Stimulated activated naive CD8-positive, alpha-beta T cell treated with anti-CD3 and anti-CD28 coated beads, Interleukin-15, Interleukin-2, amounts not matched to agents 100 ng/mL and 50 ng/mL, for 24 hours (primary cell): ENCODE results near the gene MALSU1.

Experiments used
- H3K27ac Mint-ChIP-seq: one replicate; pipeline ENCODE4 v1.8.0; 2021; ENCODE audit warnings: mild to moderate bottlenecking, mixed read lengths
- H3K27me3 Mint-ChIP-seq: one replicate; pipeline ENCODE4 v1.8.0; 2021; ENCODE audit warnings: mixed read lengths
- H3K36me3 Mint-ChIP-seq: one replicate; pipeline ENCODE4 v1.8.0; 2021; ENCODE audit warnings: low read depth, mixed read lengths
- H3K4me1 Mint-ChIP-seq: one replicate; pipeline ENCODE4 v1.8.0; 2021; ENCODE audit warnings: low read depth, mixed read lengths
- H3K4me3 Mint-ChIP-seq: one replicate; pipeline ENCODE4 v1.8.0; 2021; ENCODE audit warnings: mild to moderate bottlenecking, mixed read lengths
- H3K9me3 Mint-ChIP-seq: one replicate; pipeline ENCODE4 v1.8.0; 2021; ENCODE audit warnings: mixed read lengths

MALSU1 gene

DNA sequence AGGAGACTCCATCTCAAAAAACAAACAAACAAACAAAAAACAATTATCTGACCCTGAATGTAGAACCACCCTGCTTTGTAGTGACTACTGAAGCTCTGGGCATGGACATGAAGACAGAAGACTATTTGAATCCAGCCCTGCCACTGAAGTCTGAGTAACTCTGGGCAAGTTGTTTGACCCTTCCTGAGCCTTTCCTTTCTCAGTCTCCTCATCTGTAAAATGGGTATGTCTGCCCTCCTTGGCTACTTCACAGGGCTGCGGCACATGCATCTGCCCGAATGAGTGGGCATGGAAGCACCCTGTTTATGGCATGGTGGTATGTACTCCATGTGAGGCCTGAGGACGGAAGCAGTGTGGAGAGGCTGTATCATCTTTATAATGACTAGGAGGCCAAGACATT lies 22.2 kb upstream of the MALSU1 start:
- Mint-ChIP-seq H3K36me3 (no peaks in the 10 kb centered on the region), H3K4me1 (peaks cover 10% of the 10 kb centered on the region), H3K9me3 (no peaks in the 10 kb centered on the region), H3K4me3 (no peak overlapping the region), H3K27me3 (peaks cover 5% of the 10 kb centered on the region), H3K27ac (no peak overlapping the region)

DNA sequence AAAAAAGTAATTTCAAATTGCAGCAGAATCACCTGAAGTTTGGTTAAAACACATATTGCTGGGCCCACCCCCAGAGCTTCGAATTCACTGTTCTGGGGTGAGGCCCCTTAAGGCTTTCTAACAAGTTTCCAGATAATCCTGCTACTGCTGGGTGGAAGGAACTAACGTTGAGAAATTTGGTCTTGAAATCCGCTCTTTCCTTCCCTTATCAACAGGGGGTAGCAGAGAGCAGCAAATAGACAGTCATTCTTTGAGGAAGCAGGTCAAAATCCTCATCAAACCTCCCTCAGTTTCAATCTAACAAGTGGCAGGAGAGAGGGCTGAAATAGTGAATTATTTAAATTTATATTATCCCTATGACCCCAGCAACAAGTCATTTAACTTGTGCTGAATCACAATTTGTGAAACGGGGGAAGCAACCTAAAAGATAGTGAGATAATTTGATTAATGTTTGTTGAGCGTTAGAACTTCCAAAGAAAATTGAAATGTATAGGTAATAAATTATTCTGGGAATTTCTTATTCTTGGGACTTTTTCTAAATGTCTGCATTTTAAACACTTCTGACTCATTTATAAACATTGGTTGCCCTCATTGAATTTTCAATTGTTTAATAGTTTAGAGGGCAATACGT lies 21.7 kb upstream of the MALSU1 start:
- peaks cover 10% of the 10 kb centered on the region for H3K4me1 Mint-ChIP-seq
- no peaks in the 10 kb centered on the region for H3K36me3 Mint-ChIP-seq
- no peak overlapping the region for H3K4me3 Mint-ChIP-seq
- H3K27me3 Mint-ChIP-seq = peaks cover under 1% of the 10 kb centered on the region
- H3K9me3 Mint-ChIP-seq = no peaks in the 10 kb centered on the region
- no peak overlapping the region for H3K27ac Mint-ChIP-seq

DNA sequence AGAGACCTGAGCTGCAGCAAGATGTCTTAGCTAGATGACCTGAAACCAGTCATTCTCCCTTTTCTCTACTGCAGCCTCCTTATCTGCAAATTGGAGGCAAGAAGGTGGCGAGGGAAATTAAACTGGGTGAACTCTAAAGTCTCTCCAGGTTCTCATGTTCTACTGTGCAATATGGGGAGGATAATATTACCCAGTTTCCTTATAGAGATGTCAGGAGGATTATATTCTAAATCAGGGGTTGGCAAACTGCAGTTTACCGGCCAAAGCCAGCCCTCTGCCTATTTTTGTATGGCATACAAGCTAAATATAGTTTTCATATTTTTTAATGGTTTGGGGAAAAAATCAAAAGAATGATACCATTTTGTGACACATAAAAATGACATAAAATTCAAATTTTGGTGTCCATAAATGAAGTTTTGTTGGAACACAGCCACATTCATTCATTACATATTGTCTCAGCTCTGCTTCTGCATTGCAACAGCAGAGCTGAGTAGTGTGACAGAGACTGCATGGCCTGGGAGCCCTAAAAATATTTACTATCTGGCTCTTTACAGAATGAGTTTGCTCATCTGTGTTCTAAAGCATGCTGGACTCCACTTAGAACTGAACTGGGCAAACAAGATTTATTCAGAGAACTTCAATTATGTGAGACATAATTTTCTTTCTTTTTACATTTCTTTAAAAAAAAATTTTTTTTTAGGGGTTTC lies 19.2 kb upstream of the MALSU1 start:
- Mint-ChIP-seq H3K4me1 (no peaks in the 10 kb centered on the region), H3K27me3 (no peaks in the 10 kb centered on the region), H3K27ac (no peak overlapping the region), H3K9me3 (no peaks in the 10 kb centered on the region), H3K4me3 (no peak overlapping the region), H3K36me3 (no peaks in the 10 kb centered on the region)

DNA sequence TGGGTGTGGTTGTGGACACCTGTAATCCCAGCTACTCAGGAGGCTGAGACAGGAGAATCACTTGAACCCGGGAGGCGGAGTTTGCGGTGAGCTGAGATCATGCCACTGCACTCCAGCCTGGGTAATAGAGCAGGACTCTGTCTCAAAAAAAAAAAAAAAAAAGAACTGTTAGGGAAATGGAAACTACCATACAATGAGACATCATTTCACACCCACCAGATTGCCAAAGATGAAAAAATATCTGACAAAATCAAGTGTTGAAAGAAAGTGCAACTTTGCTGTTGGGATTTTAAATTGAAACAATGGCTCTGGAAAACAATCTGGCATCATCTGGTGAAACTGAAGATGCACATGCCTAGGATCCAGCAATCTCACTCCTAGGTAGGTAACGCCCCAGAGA lies 16.1 kb upstream of the MALSU1 start:
- Mint-ChIP-seq H3K27ac (peak overlapping the region; percentile 45), H3K4me1 (peaks cover 7% of the 10 kb centered on the region), H3K9me3 (no peaks in the 10 kb centered on the region), H3K4me3 (no peak overlapping the region), H3K27me3 (no peaks in the 10 kb centered on the region), H3K36me3 (no peaks in the 10 kb centered on the region)

DNA sequence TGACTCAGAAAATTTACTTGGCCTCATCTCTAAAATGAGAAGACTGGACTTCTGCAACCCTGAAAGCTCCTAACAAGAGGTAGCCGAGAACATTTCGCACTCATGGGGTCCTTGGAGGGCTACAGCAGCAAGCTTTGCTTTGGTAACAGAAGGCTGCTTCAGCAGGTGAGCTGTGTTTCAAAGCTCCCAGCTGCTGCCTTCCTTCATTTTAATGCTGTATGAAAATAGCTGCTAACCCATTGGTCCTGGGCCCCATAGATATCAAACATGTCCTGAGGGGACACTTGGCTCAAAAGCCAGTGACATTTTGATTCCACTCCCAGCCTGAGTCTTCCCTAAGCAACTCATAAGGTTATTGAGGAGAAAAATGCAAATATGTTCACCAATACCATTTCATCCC lies 14.3 kb upstream of the MALSU1 start:
- Mint-ChIP-seq H3K27ac (no peak overlapping the region), H3K4me1 (peaks cover 10% of the 10 kb centered on the region), H3K9me3 (no peaks in the 10 kb centered on the region), H3K4me3 (no peak overlapping the region), H3K27me3 (no peaks in the 10 kb centered on the region), H3K36me3 (no peaks in the 10 kb centered on the region)

DNA sequence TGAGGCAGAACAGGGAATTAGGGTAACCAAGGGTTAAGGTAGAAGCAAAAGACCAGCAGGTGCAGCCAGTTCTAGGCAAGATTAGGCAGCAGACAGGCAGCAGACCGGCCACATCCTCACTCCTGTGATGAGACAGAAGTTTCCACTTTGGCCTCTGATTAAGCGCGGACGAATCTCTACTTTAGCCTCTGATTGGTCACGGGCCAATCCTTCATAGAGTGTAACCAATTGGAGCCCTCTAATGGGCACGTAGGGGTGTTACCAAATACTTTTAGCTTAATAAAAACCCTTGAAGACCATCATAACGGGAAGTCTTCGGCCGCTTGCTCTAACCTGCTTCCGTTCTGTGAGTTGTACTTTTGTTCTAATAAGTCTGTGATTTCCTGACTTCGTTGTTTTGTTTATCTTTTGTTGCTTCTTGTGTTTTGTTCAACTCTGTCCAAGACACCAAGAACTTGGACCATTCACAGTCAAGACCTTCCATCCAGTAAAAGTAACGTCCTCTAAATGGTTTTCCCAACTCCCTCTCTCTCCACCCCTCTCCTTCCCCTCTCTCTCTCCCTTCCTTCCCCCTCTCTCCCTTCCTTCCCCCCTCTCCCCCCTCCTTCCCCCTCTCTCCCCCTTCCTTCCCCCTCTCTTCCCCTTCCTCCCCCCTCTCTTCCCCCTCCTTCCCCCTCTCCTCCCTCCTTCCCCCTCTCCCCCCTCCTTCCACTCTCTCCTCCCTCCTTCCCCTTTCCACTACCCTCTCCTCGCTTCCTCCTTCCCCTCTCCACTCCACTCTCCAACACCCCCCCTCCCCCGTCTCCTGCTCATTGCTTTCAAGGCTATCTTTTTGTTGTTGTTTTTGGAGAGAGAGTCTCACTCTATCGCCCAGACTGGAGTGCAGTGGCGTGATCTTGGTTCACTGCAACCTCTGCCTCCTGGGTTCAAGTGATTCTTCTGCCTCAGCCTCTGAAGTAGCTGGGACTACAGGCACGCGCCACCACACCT lies 13.2 kb upstream of the MALSU1 start:
- no peaks in the 10 kb centered on the region for H3K27me3 Mint-ChIP-seq
- H3K4me3 Mint-ChIP-seq = no peak overlapping the region
- H3K36me3 Mint-ChIP-seq = no peaks in the 10 kb centered on the region
- no peak overlapping the region for H3K27ac Mint-ChIP-seq
- no peaks in the 10 kb centered on the region for H3K9me3 Mint-ChIP-seq
- H3K4me1 Mint-ChIP-seq = peaks cover 10% of the 10 kb centered on the region

DNA sequence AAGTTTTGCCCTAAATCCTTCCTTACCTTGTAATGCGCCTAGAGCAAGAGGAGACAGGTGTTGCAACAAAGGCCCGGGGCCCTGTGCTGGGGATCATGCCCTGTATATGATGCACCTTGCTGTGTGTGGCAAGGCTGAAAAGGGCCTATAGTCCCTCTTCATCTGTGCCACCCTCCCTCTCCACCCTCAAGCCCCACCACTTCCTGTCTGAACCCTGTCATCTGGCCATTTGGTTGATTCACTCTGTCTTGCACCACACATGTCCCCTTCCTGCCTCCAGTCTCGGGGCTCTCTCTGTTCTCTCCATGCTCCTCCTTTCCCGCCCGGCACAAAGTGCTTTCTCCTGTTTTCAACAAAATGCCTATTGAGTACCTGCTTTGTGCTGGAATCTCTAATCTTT lies 11.5 kb upstream of the MALSU1 start:
- no peaks in the 10 kb centered on the region for H3K27me3 Mint-ChIP-seq
- no peak overlapping the region for H3K27ac Mint-ChIP-seq
- peaks cover 10% of the 10 kb centered on the region for H3K4me1 Mint-ChIP-seq
- H3K4me3 Mint-ChIP-seq = no peak overlapping the region
- H3K9me3 Mint-ChIP-seq = no peaks in the 10 kb centered on the region
- H3K36me3 Mint-ChIP-seq = no peaks in the 10 kb centered on the region

DNA sequence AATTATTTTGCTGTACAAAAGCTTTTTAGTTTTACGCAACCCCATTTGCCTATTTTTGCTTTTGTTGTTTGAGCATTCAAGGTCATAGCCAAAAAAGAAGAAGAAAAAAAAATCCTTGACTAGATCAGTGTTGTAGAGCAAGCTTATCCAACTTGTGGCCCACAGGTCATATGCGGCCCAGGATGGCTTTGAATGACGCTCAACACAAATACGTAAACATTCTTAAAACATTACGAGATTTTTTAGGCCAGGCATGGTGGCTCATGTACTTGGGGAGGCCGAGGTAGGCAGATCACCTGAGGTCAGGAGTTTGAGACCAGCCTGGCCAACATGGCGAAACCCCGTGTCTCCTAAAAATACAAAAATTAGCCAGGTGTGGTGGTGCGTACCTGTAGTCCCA lies 8.1 kb upstream of the MALSU1 start:
- no peak overlapping the region for H3K4me3 Mint-ChIP-seq
- peaks cover 7% of the 10 kb centered on the region for H3K27me3 Mint-ChIP-seq
- H3K36me3 Mint-ChIP-seq = no peaks in the 10 kb centered on the region
- no peaks in the 10 kb centered on the region for H3K9me3 Mint-ChIP-seq
- H3K27ac Mint-ChIP-seq = no peak overlapping the region
- peaks cover 10% of the 10 kb centered on the region for H3K4me1 Mint-ChIP-seq

DNA sequence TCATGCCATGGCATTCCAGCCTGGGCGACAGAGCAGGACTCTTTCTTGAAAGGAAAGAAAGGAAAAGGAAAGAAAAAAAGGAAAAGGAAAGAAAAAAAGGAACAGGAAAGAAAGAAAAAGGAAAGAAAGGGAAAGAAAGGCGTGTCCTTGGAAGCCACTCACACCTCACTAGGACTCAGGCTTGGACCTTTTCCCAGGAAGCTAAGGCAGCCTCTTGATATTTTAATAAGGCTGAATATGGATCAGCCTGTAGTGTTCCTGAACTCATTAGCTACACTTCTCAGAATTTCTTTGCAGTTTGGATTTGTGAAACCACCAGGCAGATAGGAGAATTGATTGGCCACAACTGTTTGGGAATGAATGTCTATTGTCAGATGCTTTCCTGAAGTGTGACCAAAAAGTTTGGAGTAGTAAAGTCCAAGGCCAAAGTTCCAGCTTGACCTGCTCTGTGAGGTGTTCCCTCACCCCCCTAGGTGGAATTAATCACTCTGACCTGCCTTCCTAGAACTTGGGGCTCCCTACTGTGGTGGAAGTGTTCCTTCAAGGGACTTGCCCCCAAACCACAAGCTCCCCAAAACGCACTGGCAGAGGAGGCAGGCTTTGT lies 7.1 kb upstream of the MALSU1 start:
- peaks cover 7% of the 10 kb centered on the region for H3K27me3 Mint-ChIP-seq
- H3K9me3 Mint-ChIP-seq = no peaks in the 10 kb centered on the region
- no peaks in the 10 kb centered on the region for H3K36me3 Mint-ChIP-seq
- H3K27ac Mint-ChIP-seq = no peak overlapping the region
- no peak overlapping the region for H3K4me3 Mint-ChIP-seq
- H3K4me1 Mint-ChIP-seq = peaks cover 10% of the 10 kb centered on the region

DNA sequence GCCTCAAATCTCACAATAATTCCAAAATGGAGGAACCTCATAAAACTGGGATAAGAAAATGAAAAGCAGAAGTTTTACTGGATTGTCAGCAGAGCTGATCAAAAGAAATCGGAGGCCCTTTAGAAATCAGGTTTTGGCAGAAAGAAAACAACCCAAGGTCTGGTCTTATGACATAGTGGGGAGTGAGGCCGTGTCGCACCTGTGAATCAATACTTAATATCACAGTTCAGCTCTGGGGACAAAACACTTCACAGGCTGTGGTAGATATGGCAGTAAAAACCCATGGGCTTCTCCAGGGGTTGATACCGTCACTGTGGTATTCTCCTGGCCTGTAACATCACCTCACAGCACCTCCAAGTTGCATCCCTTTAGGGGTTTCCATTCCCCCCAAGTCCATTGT lies 6.5 kb upstream of the MALSU1 start:
- Mint-ChIP-seq H3K36me3 (no peaks in the 10 kb centered on the region), H3K9me3 (no peaks in the 10 kb centered on the region), H3K27ac (no peak overlapping the region), H3K27me3 (peaks cover 7% of the 10 kb centered on the region), H3K4me3 (no peak overlapping the region), H3K4me1 (peaks cover 8% of the 10 kb centered on the region)

DNA sequence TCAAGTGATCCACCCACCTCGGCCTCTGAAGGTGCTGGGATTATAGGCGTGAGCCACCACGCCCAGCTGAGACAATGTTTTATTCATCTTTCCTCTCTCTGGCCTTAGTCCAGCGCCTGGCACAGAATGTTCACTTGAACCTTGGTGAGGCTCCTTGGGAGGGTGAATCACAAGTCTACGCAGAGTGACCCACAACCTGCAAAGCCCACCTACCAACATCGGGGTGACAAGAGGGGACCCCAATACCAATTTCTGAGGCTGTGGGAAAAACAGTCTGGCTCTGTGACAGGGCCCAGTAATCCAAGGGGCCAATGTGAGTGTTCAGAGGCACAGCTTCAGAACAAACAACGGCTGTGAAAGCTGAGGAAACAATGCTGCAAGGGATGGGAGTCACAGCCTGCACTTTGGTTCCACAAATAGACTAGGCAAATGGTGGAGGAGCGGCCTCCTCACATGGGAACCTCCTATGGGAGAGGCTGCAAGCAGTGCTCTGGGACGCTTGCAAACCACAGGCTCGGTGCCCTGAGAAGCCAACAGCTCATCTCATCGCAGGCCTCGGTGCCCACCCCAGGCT lies 5.6 kb upstream of the MALSU1 start:
- Mint-ChIP-seq H3K27me3 (peaks cover 7% of the 10 kb centered on the region), H3K9me3 (no peaks in the 10 kb centered on the region), H3K36me3 (peaks cover 4% of the 10 kb centered on the region), H3K4me1 (peaks cover 5% of the 10 kb centered on the region), H3K27ac (no peak overlapping the region), H3K4me3 (no peak overlapping the region)

DNA sequence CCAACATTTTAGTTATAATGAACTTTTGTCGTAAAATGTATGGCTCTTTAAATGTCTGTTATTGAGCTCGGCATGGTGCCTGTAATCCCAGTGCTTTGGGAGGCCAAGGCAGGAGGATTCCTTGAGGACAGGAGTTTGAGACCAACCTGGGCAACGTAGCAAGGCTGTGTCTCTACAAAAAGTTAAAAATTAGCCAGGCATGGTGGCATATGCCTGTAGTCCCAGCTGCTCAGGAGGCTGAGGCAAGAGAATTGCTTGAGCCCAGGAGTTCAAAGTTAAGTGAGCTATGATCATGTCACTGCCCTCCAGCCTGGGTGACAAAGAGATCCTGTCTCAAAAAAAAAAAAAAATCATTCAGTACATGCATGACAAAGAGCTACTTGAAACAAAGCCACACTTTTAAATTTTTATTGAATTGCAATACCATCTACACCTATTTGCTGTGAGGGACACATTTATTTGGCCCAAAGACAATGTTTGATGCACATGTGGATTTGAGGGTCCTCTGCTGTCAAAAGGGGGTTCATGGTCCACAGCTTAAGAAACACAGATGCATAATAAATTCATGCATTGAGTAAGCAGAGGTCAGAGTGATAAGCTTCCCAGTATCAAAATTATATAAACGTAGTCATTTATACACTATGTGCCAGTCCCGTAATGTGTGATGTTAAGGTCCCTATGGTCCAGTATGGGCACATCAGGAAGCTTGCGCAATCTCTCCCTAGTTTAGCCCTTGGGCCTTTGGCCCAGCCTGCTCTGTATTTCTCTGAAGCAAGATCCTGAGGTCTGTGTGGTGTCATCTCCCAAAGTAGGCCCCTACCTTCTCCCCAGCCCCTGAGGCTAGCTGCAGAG lies 4.4 kb upstream of the MALSU1 start:
- H3K4me1 Mint-ChIP-seq = peaks cover 11% of the 10 kb centered on the region

DNA sequence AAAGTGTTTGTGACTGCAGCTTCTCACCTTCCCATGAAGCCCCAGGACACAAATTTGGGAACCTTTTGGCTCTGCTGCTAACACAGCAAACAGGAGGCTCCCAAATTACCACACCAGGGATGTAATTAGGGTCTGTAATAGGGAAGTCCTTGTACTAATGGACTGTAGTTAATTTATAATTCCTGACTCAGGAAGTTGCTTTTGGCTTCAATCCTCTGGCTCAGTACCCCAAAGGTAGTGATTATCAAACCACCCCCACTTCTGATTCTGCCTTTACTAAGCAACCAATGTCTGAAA lies 3.8 kb upstream of the MALSU1 start:
- Mint-ChIP-seq H3K4me1 (peaks cover 17% of the 10 kb centered on the region), H3K27ac (no peak overlapping the region), H3K36me3 (peaks cover 6% of the 10 kb centered on the region), H3K9me3 (no peaks in the 10 kb centered on the region), H3K4me3 (no peak overlapping the region), H3K27me3 (peaks cover 7% of the 10 kb centered on the region)

More for the DNA sequence above, 4.4 kb upstream of the MALSU1 start:
- Mint-ChIP-seq H3K27me3 (peaks cover 7% of the 10 kb centered on the region), H3K9me3 (no peaks in the 10 kb centered on the region), H3K4me3 (no peak overlapping the region), H3K27ac (no peak overlapping the region), H3K36me3 (peaks cover 4% of the 10 kb centered on the region)
